Peyer's patch (tissue), 4 donors: Measurements from ENCODE around the gene UBE2H. TPM values are rescaled to one million over a fixed set of nuclear protein-coding genes. Genes with fewer than 3 reads are reported as not detected.

ENCODE experiments used
- DNase-seq, 3 donors: peaks; one replicate each; pipeline ENCODE4 v3.0.0-alpha.2; 2017 to 2019
- H3K27ac ChIP-seq, 4 donors: fragments of 200-600 bp; sonication (generic); one replicate each; pipeline ENCODE4 v1.5.1; 2016 to 2019
- H3K27me3 ChIP-seq, 2 donors: fragments of 200-600 bp; sonication (generic); one replicate each; pipeline ENCODE4 v1.5.1; 2019
- H3K36me3 ChIP-seq, 3 donors: fragments of 200-600 bp; sonication (generic); one replicate each; pipeline ENCODE4 v1.5.1; 2016 to 2019
- H3K4me1 ChIP-seq, 4 donors: fragments of 200-600 bp; sonication (generic); one replicate each; pipeline ENCODE4 v1.5.1; 2016 to 2019
- H3K4me3 ChIP-seq, 4 donors: fragments of 200-600 bp; sonication (generic); 1 replicate in 3 of 4; 2 replicates in 1 of 4; pipeline ENCODE4 v1.5.1; 2016 to 2019; ENCODE audit warnings: mild to moderate bottlenecking in 1 of 4
- H3K9me3 ChIP-seq, 4 donors: fragments of 200-600 bp; sonication (generic); one replicate each; pipeline ENCODE4 v1.5.1; 2016 to 2019; ENCODE audit warnings: mild to moderate bottlenecking in 1 of 4
- CTCF ChIP-seq, 6 experiments: fragments of 450-650 bp in 4 of 6; fragments of 200-600 bp in 2 of 6; sonication (generic) in 1 of 6; IDR thresholded peaks; one replicate each; pipeline ENCODE4 v1.5.1; 2017 to 2019; ENCODE audit warnings: antibody characterized with exemption in 6 of 6, mild to moderate bottlenecking in 3 of 6, moderate library complexity in 1 of 6
- POLR2A ChIP-seq, 2 donors: fragments of 450-650 bp; IDR thresholded peaks; one replicate each; pipeline ENCODE4 v1.5.1; 2017; ENCODE audit warnings: antibody characterized with exemption in 2 of 2, mild to moderate bottlenecking in 2 of 2, moderate library complexity in 2 of 2
- total RNA-seq, 4 donors: library from RNA; depleted of rRNA; stranded (reverse); fragments of >200 nt; gene quantifications; one replicate each; pipeline ENCODE4 v1.1.0, GENCODE V29; 2016

The UBE2H gene
- total RNA-seq, 4 donors from 2014 or later, result 33.5 to 59.4 (median 51.4) TPM

GRCh38 chr7:129789652-129790051 is 163.1 kb downstream of the UBE2H start:
- H3K36me3 ChIP-seq, result no peaks in the 10 kb centered on the region
- no peak for DNase-seq
- H3K4me1 ChIP-seq, result peaks cover 5 to 15% (median 10%) of the 10 kb centered on the region in 4 donors
- H3K4me3 ChIP-seq, result no peak overlapping the region
- H3K27me3 ChIP-seq, result peaks cover 0 to 15% of the 10 kb centered on the region in 2 donors
- H3K9me3 ChIP-seq, result no peaks in the 10 kb centered on the region
- no peak for TF ChIP-seq CTCF (IDR thresholded peaks at IDR 0.05)
- TF ChIP-seq POLR2A (IDR thresholded peaks at IDR 0.05), result no peak
- no peak overlapping the region for H3K27ac ChIP-seq

GRCh38 chr7:129789000-129789399 is 163.8 kb downstream of the UBE2H start:
- Histone ChIP-seq H3K4me3 (no peak overlapping the region), H3K4me1 (peaks cover 6 to 22% (median 16%) of the 10 kb centered on the region in 4 donors), H3K36me3 (no peaks in the 10 kb centered on the region), H3K27ac (no peak overlapping the region), H3K9me3 (no peaks in the 10 kb centered on the region), H3K27me3 (peaks cover 0 to 22% of the 10 kb centered on the region in 2 donors)
- no peak for TF ChIP-seq CTCF (IDR thresholded peaks at IDR 0.05)
- no peak for TF ChIP-seq POLR2A (IDR thresholded peaks at IDR 0.05)
- no peak for DNase-seq

GRCh38 chr7:129786825-129787563 is 165.8 kb downstream of the UBE2H start:
- Histone ChIP-seq H3K4me3 (no peak overlapping the region), H3K27ac (no peak overlapping the region), H3K36me3 (no peaks in the 10 kb centered on the region), H3K9me3 (peaks cover 0 to 6% (median 0%) of the 10 kb centered on the region in 4 donors), H3K27me3 (peaks cover 0 to 42% of the 10 kb centered on the region in 2 donors), H3K4me1 (peaks cover 6 to 38% (median 20%) of the 10 kb centered on the region in 4 donors)
- no peak for DNase-seq
- TF ChIP-seq POLR2A (IDR thresholded peaks at IDR 0.05), result no peak
- no peak for TF ChIP-seq CTCF (IDR thresholded peaks at IDR 0.05)

GRCh38 chr7:129785685-129786514 is 166.9 kb downstream of the UBE2H start:
- no peak overlapping the region for H3K27ac ChIP-seq
- no peaks in the 10 kb centered on the region for H3K36me3 ChIP-seq
- H3K4me1 ChIP-seq, result peaks cover 7 to 49% (median 31%) of the 10 kb centered on the region in 4 donors
- H3K4me3 ChIP-seq, result peak overlapping the region in 3 of 4 donors; percentile 12 to 27 (median 15)
- TF ChIP-seq CTCF (IDR thresholded peaks at IDR 0.05) (no peak), POLR2A (IDR thresholded peaks at IDR 0.05) (no peak)
- H3K27me3 ChIP-seq, result peaks cover 0 to 53% of the 10 kb centered on the region in 2 donors
- H3K9me3 ChIP-seq, result peaks cover 0 to 6% (median 0%) of the 10 kb centered on the region in 4 donors
- DNase-seq, result peak in 1 of 3 donors; percentile 52

GRCh38 chr7:129784783-129785684 is 167.7 kb downstream of the UBE2H start:
- Histone ChIP-seq H3K4me3 (peak overlapping the region in 3 of 4 donors; percentile 12 to 27 (median 15)), H3K36me3 (no peaks in the 10 kb centered on the region), H3K27ac (no peak overlapping the region), H3K9me3 (peaks cover 0 to 6% (median 0%) of the 10 kb centered on the region in 4 donors), H3K4me1 (peaks cover 10 to 57% (median 39%) of the 10 kb centered on the region in 4 donors), H3K27me3 (peaks cover 0 to 62% of the 10 kb centered on the region in 2 donors)
- DNase-seq, result peak; percentile 37 to 70 (median 53)
- no peak for TF ChIP-seq CTCF (IDR thresholded peaks at IDR 0.05)
- TF ChIP-seq POLR2A (IDR thresholded peaks at IDR 0.05), result no peak
